Natural killer cell (primary cell): ENCODE data around the gene IPPK. TPM values are rescaled to one million over a fixed set of nuclear protein-coding genes. Genes with fewer than 3 reads are reported as not detected.

Experiments used
- ATAC-seq, 3 donors: fragments of 150-1000 bp in 2 of 3; fragments of 200-7000 bp in 1 of 3; cut with Tn5 transposase; 1 replicate in 1 of 3; 2 replicates in 2 of 3; pipeline ENCODE4 v1.10.0; 2021; ENCODE audit warnings: mild to moderate bottlenecking in 2 of 3, moderate library complexity in 2 of 3
- DNase-seq, 2 donors: peaks; one replicate each; pipeline versions ENCODE4 v3.0.0 to v3.0.0-alpha.2; 2013 to 2021; ENCODE audit warnings: mixed read lengths in 1 of 2
- H3K27ac ChIP-seq: one replicate; pipeline ENCODE4 v1.5.1; 2013; ENCODE audit warnings: mild to moderate bottlenecking, low read length
- H3K27me3 ChIP-seq: one replicate; pipeline ENCODE4 v1.6.1; 2013; ENCODE audit warnings: low read length; ENCODE audit not compliant: control insufficient read depth, insufficient read depth
- H3K36me3 ChIP-seq: one replicate; pipeline ENCODE4 v1.6.1; 2013; ENCODE audit warnings: low read length; ENCODE audit not compliant: control insufficient read depth, insufficient read depth
- H3K4me1 ChIP-seq: one replicate; pipeline ENCODE4 v1.6.1; 2013; ENCODE audit warnings: low read length; ENCODE audit not compliant: control insufficient read depth, insufficient read depth
- H3K4me3 ChIP-seq: one replicate; pipeline ENCODE4 v1.5.1; 2013; ENCODE audit warnings: low read length
- H3K9me3 ChIP-seq: one replicate; pipeline ENCODE4 v1.6.1; 2013; ENCODE audit warnings: low read length; ENCODE audit not compliant: control insufficient read depth, insufficient read depth
- H3K27ac Mint-ChIP-seq, 2 donors: one replicate each; pipeline ENCODE4 v1.8.0; 2022; ENCODE audit warnings: mild to moderate bottlenecking in 2 of 2, mixed read lengths in 2 of 2, moderate library complexity in 1 of 2
- H3K27me3 Mint-ChIP-seq, 2 donors: one replicate each; pipeline ENCODE4 v1.8.0; 2022; ENCODE audit warnings: low read depth in 2 of 2, mixed read lengths in 2 of 2
- H3K36me3 Mint-ChIP-seq: one replicate; pipeline ENCODE4 v1.8.0; 2022; ENCODE audit warnings: mixed read lengths
- H3K4me1 Mint-ChIP-seq, 2 donors: one replicate each; pipeline ENCODE4 v1.8.0; 2022; ENCODE audit warnings: mixed read lengths in 2 of 2
- H3K4me3 Mint-ChIP-seq: one replicate; pipeline ENCODE4 v1.8.0; 2022; ENCODE audit warnings: mild to moderate bottlenecking, moderate library complexity, mixed read lengths
- H3K9me3 Mint-ChIP-seq, 2 donors: one replicate each; pipeline ENCODE4 v1.8.0; 2022; ENCODE audit warnings: mixed read lengths in 2 of 2
- CTCF ChIP-seq: fragments of 200-600 bp; IDR thresholded peaks from one replicate; pipeline ENCODE4 v1.8.0; 2022; ENCODE audit warnings: antibody characterized with exemption
- whole genome bisulfite sequencing: methylation state at CpG from one replicate; pipeline ENCODE4 v1.1.7; 2013; ENCODE audit warnings: missing lambda C conversion rate; ENCODE audit not compliant: insufficient coverage; 5-methylcytosine and 5-hydroxymethylcytosine counted together
- intact Hi-C: fragments of 100-400 bp; cut with micrococcal nuclease; formaldehyde crosslinking; loops from one replicate; pipeline ENCODE4 v1.14.2; 2022
- total RNA-seq, 4 donors: library from RNA; stranded (reverse); fragments of 120-200 nt in 1 of 4; gene quantifications; one replicate each; pipeline versions ENCODE4 v1.2.3 to v1.2.4, GENCODE V29; 2013 to 2022

The IPPK gene
- total RNA-seq, 3 donors from 2014 or later (not counting 1 experiment from before 2014, with no cell fraction given), result 4.9 to 9.2 (median 6.7) TPM

GRCh38 chr9:92616199-92616641, 53.7 kb downstream of the IPPK start:
- intact Hi-C loops, result no loop called here
- 96% methylated on average over 11 of the region's 11 CpGs for WGBS
- H3K9me3 ChIP-seq, result no peaks in the 10 kb centered on the region
- Mint-ChIP-seq H3K9me3 (no peaks in the 10 kb centered on the region), H3K27me3 (no peaks in the 10 kb centered on the region), H3K27ac (no peak overlapping the region), H3K4me3 (no peak overlapping the region), H3K36me3 (no peaks in the 10 kb centered on the region), H3K4me1 (no peaks in the 10 kb centered on the region)
- no peak overlapping the region for H3K27ac ChIP-seq
- DNase-seq (no peak), ATAC-seq (no peak)
- no peak for TF ChIP-seq CTCF
- H3K4me1 ChIP-seq, result no peaks in the 10 kb centered on the region
- no peaks in the 10 kb centered on the region for H3K27me3 ChIP-seq
- peaks cover 57% of the 10 kb centered on the region for H3K36me3 ChIP-seq
- no peak overlapping the region for H3K4me3 ChIP-seq

DNA sequence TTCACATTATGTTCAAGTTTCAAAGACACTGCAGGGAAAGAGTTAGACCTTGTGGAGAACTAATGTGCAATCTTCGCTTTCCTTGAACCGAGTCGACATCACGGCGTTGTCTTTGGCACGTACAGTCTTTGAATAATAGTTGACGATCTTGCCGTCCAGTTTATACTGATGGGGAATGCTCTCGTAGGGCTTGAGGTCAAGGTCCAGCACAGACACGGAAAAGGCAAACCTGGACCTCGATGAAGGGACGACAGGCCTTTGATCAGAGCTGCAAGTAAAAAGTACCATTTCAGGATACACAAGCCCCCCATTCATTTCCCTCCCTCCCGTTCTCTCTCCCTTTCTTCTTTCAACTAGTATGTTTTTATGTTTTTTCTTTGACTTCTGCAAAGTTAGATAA, 54.1 kb downstream of the IPPK start:
- intact Hi-C loops, result no loop called here
- Mint-ChIP-seq H3K4me3 (no peak overlapping the region), H3K27me3 (no peaks in the 10 kb centered on the region), H3K36me3 (no peaks in the 10 kb centered on the region), H3K4me1 (no peaks in the 10 kb centered on the region), H3K27ac (no peak overlapping the region), H3K9me3 (no peaks in the 10 kb centered on the region)
- H3K9me3 ChIP-seq, result no peaks in the 10 kb centered on the region
- H3K27ac ChIP-seq, result no peak overlapping the region
- 95% methylated on average over 13 of the region's 13 CpGs for WGBS
- H3K27me3 ChIP-seq, result no peaks in the 10 kb centered on the region
- no peak for TF ChIP-seq CTCF
- no peaks in the 10 kb centered on the region for H3K4me1 ChIP-seq
- no peak for ATAC-seq
- DNase-seq, result no peak
- no peak overlapping the region for H3K4me3 ChIP-seq
- peaks cover 57% of the 10 kb centered on the region for H3K36me3 ChIP-seq

GRCh38 chr9:92614763-92615461, 55.0 kb downstream of the IPPK start:
- Mint-ChIP-seq H3K4me1 (no peaks in the 10 kb centered on the region), H3K36me3 (no peaks in the 10 kb centered on the region), H3K27me3 (no peaks in the 10 kb centered on the region), H3K9me3 (no peaks in the 10 kb centered on the region), H3K4me3 (no peak overlapping the region), H3K27ac (no peak overlapping the region)
- Histone ChIP-seq H3K4me1 (no peaks in the 10 kb centered on the region), H3K4me3 (no peak overlapping the region), H3K9me3 (no peaks in the 10 kb centered on the region), H3K27ac (no peak overlapping the region), H3K36me3 (peaks cover 56% of the 10 kb centered on the region), H3K27me3 (no peaks in the 10 kb centered on the region)
- ATAC-seq, result no peak
- intact Hi-C loops, result no loop called here
- no peak for DNase-seq
- no peak for TF ChIP-seq CTCF
- 95% methylated on average over 16 of the region's 17 CpGs for WGBS

- H3K27me3 Mint-ChIP-seq, result no peaks in the 10 kb centered on the region
- H3K4me1 ChIP-seq, result no peaks in the 10 kb centered on the region
- no peaks in the 10 kb centered on the region for H3K27me3 ChIP-seq
- H3K9me3 ChIP-seq, result no peaks in the 10 kb centered on the region
- no peaks in the 10 kb centered on the region for H3K36me3 Mint-ChIP-seq
- no peaks in the 10 kb centered on the region for H3K4me1 Mint-ChIP-seq
- peaks cover 50% of the 10 kb centered on the region for H3K36me3 ChIP-seq
- H3K27ac ChIP-seq, result no peak overlapping the region
- no peak overlapping the region for H3K4me3 Mint-ChIP-seq
- no peak overlapping the region for H3K4me3 ChIP-seq
- H3K27ac Mint-ChIP-seq, result no peak overlapping the region
- TF ChIP-seq CTCF, result no peak
- no peaks in the 10 kb centered on the region for H3K9me3 Mint-ChIP-seq
- DNase-seq, result no peak
- ATAC-seq, result no peak
- intact Hi-C loops, result no loop called here
- WGBS, result 94% methylated on average over 7 of the region's 9 CpGs
Observed at GRCh38 chr9:92614123-92614510, 55.8 kb downstream of the IPPK start.
